ENCODE measurements around the gene KRT6C.

Gene KRT6C

GRCh38 chr12:52423035-52423434 is 50.6 kb downstream of the KRT6C start:
- DNase-seq (ENCODE audit: low read depth, low spot score) = no peak
- WGBS (ENCODE audit: insufficient coverage, insufficient read length) = no CpG with 5 or more reads among the region's 6 CpGs
- no peaks in the 10 kb centered on the region for H3K4me1 ChIP-seq (ENCODE audit: control insufficient read depth, insufficient read depth, low read length)

GRCh38 chr12:52419656-52420055 is 53.9 kb downstream of the KRT6C start:
- H3K36me3 ChIP-seq (ENCODE audit: control insufficient read depth, insufficient read depth, low read length) = no peaks in the 10 kb centered on the region
- no peaks in the 10 kb centered on the region for H3K27me3 ChIP-seq (ENCODE audit: control insufficient read depth, insufficient read depth, low read length)
- no peak for DNase-seq (ENCODE audit: low read depth, low spot score)
- H3K4me3 ChIP-seq (ENCODE audit: low read length) = no peak overlapping the region
- no peak overlapping the region for H3K27ac ChIP-seq (ENCODE audit: low read length)
- WGBS (ENCODE audit: insufficient coverage, insufficient read length) = no CpG with 5 or more reads among the region's 1 CpG
- no peaks in the 10 kb centered on the region for H3K9me3 ChIP-seq (ENCODE audit: control insufficient read depth, insufficient read depth, low read length)
- no peaks in the 10 kb centered on the region for H3K4me1 ChIP-seq (ENCODE audit: control insufficient read depth, insufficient read depth, low read length)

More at GRCh38 chr12:52423035-52423434, 50.6 kb downstream of the KRT6C start:
- H3K36me3 ChIP-seq (ENCODE audit: control insufficient read depth, insufficient read depth, low read length) = no peaks in the 10 kb centered on the region
- no peak overlapping the region for H3K27ac ChIP-seq (ENCODE audit: low read length)
- H3K4me3 ChIP-seq (ENCODE audit: low read length) = no peak overlapping the region
- H3K9me3 ChIP-seq (ENCODE audit: control insufficient read depth, insufficient read depth, low read length) = no peaks in the 10 kb centered on the region
- H3K27me3 ChIP-seq (ENCODE audit: control insufficient read depth, insufficient read depth, low read length) = no peaks in the 10 kb centered on the region

GRCh38 chr12:52418576-52419110 is 55.0 kb downstream of the KRT6C start:
- no peak overlapping the region for H3K4me3 ChIP-seq (ENCODE audit: low read length)
- H3K9me3 ChIP-seq (ENCODE audit: control insufficient read depth, insufficient read depth, low read length) = no peaks in the 10 kb centered on the region
- WGBS (ENCODE audit: insufficient coverage, insufficient read length) = no CpG with 5 or more reads among the region's 4 CpGs
- no peaks in the 10 kb centered on the region for H3K27me3 ChIP-seq (ENCODE audit: control insufficient read depth, insufficient read depth, low read length)
- H3K4me1 ChIP-seq (ENCODE audit: control insufficient read depth, insufficient read depth, low read length) = no peaks in the 10 kb centered on the region
- H3K27ac ChIP-seq (ENCODE audit: low read length) = no peak overlapping the region
- DNase-seq (ENCODE audit: low read depth, low spot score) = no peak
- no peaks in the 10 kb centered on the region for H3K36me3 ChIP-seq (ENCODE audit: control insufficient read depth, insufficient read depth, low read length)

All from iPS DF 6.9 (cell line).